PC-3 (cell line): Measurements from ENCODE around the gene FOLR2.

ENCODE experiments used
- CTCF ChIP-seq: fragments of 300-600 bp; sonication (generic); conservative IDR thresholded peaks from 2 replicates; pipeline ENCODE4 v1.5.1; 2017; ENCODE audit warnings: antibody characterized with exemption, low read depth, mild to moderate bottlenecking, low read length
- EZH2 ChIP-seq: fragments of 300-600 bp; sonication (generic); IDR thresholded peaks from one replicate; pipeline ENCODE4 v1.6.1; 2017; ENCODE audit warnings: antibody characterized with exemption, mild to moderate bottlenecking, low read length; ENCODE audit not compliant: unreplicated experiment
- EZH2phosphoT487 ChIP-seq: fragments of 300-600 bp; sonication (generic); IDR thresholded peaks from 2 replicates; pipeline ENCODE4 v1.6.1; 2018; ENCODE audit warnings: mild to moderate bottlenecking, antibody characterized with exemption, low read length, borderline replicate concordance

- no peak for TF ChIP-seq CTCF
- no peak for TF ChIP-seq EZH2
- TF ChIP-seq EZH2phosphoT487, result no peak
Observed at GRCh38 chr11:72260574-72260973, 44.0 kb downstream of the FOLR2 start.
